NCI-H460 (cell line): ENCODE data around the gene ZNF236. TPM values are rescaled to one million over a fixed set of nuclear protein-coding genes. Genes with fewer than 3 reads are reported as not detected.
"Not testable (repeated sequence)": the region's sequence is repeated elsewhere in the genome, so short reads cannot be mapped to it uniquely, and the experiment has no call there.

Source experiments
- DNase-seq: peaks from one replicate; pipeline ENCODE4 v3.0.0-alpha.2; 2016; ENCODE audit warnings: low read depth; ENCODE audit errors: extremely low read depth
- total RNA-seq: library from RNA; depleted of rRNA; stranded (reverse); fragments of >200 nt; shearing (Covaris generic); gene quantifications from 2 replicates; pipeline ENCODE4 v1.2.3, GENCODE V29; 2014

The ZNF236 gene
- total RNA-seq, 1 experiment from 2014 or later, result 4.7 TPM

DNA sequence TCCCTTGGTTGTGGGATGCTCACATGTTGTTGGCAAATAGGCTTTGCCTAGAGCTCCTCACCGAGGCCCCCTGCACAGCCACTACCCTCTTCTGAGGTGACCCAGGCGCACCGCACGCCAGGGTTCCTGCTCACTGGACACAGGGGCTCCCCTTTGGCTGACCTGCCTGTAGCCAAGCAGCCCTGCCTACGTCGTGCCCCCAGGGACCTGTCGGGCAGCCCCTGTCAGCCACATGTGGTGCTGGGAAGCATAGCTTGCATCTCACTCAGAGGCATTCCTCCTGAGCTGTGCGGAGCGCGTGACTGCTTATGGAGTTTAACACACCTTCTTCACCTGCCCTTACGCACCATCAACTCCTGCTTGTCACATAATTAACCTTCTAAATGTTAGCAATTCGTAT lies 116.3 kb downstream of the ZNF236 start:
- DNase-seq, result no peak

DNA sequence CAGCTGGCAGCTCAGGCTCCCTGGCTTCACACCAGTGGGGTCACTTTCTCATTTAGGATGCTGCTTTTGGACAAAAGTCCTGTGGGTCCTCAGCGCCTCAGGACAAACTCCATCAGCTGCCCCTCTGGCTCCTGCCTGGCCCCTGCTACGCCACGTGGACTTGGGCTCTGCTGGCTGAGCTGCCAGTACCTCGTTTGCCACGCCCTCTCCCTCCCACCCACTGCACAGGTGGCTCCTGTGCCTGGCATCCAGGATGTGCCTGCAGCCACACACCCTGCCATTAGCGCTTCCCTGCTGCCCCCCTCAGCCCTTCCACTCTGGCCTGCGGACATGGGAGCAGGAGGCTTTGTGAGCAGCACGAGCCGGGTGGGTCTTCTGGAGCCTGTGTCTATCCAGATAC lies 118.9 kb downstream of the ZNF236 start:
- DNase-seq, result no peak

- no peak for DNase-seq
Measured at GRCh38 chr18:76943542-76944339, 121.4 kb downstream of the ZNF236 start.

DNA sequence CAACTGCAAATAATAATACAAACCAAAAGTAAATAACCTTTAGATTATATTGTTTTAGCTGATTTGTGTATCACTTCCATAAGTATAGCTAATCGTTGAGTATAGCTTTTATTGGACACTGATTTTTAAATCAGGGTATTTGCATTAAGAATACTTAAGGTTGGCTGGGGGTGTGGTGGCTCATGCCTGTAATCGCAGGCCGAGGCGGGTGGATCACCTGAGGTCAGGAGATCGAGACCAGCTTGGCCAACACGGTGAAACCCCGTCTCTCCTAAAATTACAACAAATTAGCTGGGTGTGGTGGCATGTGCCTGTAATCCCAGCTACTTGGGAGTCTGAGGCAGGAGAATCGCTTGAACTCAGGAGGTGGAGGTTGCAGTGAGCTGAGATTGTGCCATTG lies 122.0 kb downstream of the ZNF236 start:
- not testable (repeated sequence) for DNase-seq

DNA sequence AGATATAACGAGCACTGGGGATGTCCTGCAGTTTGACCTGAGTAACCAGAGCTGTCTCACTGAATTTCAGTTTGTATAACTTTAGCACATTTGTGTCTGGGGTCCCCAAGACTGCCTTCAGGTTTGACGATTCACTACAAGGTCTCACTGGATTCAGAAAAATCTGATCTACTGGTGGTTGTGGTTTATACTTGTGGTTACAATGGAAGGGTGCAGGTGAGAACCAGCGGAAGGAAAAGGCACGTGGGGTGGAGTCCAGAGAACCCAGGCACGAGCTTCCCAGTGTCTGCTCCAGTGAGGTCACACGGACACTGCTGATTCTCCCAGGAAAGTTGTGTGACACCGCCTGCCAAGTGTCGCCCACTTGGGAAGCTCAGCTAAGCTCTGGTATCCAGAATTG lies 126.0 kb downstream of the ZNF236 start:
- DNase-seq, result no peak

DNA sequence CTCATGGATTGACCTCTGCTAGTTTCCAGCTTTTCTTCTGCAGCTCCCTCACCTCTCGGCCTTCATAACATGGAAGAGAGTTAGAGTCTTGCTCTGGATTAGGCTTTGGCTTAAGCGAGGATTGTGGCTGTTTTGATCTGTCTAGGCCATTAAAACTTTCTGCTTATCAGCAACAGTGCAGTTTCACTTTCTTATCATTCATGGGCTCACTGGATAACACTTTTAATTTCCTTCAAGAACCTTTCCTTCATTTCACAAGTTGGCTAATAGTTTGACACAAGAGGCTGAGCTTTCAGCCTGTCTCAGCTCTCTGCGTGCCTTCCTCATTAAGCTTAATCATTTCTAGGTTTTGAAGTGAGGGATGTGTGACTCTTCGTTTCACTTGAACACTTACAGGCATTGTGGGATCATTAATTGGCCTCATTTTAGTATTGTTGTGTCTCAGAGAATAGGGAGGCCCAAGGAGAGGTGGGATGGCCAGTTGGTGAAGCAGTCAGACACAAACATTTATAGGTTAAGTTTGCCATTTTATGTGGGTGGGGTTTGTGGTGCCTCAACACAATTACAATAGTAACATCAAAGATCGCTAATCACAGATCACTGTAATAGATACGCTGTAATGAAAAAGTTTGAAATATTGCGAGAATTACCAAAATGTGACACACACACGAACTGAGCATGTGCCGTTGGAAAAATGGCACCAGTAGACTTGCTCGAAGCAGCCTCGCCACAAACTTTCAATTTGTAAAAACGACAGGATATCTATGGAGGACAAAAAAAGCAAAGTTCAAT lies 129.3 kb downstream of the ZNF236 start:
- no peak for DNase-seq

GRCh38 chr18:76952747-76953146 lies 130.4 kb downstream of the ZNF236 start:
- DNase-seq, result no peak

DNA sequence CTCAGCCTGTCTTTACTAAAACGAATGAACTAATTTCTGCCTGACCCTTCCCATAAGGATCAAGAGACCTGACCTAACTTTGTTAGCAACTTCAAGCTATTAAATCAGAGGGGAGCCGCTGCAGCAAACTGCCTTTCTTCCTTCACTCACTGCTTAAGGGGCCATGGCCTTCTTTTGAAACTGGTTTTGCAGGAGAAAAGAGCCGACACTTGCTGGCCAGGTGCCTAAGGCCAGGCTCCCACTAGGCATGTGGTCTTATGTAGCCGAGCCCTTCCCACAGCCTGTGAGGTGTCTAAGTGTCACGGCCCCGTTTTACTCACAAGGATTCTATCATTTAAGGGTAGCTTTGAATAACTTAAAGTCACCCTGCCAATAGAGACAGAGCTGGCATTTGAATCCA lies 130.8 kb downstream of the ZNF236 start:
- no peak for DNase-seq

GRCh38 chr18:76953583-76954233 lies 131.4 kb downstream of the ZNF236 start:
- DNase-seq, result no peak

DNA sequence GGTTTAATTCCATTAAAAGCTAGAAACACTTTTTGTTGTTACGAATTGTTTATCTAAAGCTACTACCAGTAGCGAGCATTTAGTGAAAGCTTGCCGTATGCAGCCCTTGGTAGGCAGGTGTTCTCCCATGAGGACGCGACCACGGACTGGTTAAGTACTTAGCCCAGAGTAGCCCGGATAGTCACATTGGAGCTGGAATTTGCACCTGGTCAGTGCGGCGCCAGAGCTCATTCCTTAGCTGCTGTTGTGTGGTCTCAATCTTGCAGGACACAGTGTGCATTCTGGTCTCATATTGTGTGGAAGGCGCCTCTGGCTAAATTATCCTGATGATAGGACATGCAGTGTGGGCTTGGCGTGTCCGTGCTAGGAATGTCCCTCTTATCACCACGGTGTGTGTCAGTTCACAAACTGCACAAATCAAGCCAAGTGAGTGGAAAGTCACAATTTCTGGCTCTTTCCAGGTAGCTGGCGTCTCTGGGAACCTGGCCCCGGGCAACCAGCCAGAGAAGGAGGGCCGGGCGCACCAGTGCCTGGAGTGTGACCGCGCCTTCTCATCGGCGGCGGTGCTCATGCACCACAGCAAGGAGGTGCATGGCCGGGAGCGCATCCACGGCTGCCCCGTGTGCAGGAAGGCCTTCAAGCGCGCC lies 133.3 kb downstream of the ZNF236 start:
- no peak for DNase-seq

DNA sequence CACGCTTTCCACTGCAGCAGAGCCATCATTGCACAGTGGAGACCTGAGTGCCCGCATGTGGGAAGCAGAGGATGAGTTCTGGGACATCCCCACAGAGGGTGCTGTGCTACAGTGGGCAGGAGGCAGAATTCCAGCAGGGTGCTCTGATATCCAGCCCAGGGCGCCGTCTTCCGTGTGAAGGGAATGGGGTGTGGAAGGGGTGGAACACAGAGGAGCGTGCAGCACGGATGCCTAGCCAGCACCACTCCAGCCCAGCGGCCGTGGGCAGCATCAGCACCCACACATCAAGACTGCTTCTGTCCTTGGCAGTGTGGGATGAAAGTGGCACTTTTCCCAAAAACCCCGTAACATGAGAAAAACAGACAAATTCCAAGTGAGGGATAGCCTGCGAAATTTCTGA lies 134.3 kb downstream of the ZNF236 start:
- no peak for DNase-seq

DNA sequence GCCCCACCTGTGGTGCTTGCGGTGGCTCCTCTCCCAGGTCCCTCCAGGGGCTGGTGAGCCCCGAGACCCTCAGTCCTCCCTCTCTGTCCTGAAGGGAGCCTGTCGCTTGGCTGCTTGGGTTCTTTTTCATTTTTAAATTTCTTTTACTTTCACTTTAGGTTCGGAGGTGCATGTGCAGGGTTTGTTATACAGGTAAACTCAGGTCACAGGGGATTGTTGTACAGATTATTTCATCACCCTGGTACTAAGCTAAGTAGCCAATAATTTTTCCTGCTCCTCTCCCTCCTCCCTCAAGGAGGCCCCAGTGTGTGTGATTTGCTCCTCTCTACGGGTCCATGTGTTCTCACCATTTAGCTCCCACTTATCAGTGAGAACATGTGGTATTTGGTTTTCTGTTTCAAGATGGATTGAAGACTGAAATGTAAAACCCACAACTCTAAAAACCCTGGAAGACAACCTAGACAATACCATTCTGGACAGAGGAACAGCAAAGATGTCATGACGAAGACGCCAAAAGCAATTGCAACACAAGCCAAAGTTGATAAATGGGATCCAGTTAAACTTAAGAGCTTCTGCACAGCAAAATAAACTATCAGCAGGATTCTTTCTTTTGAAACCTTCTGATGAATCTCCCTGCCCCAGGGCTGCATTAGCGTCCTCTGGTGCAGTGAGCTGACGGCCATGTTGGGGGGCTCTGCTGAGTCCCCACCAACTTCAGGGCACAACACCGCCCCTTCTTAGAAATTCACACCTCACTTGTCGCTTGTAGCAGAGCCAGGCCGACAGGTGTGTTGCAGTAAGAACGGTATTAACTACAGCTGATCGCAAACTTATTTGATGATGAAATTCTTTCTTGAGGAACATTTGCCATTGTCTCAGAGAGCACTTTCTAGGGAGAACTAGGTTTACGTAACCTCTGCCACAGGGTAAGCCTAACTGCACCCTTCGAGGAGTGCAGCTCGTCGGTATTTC lies 135.3 kb downstream of the ZNF236 start:
- no peak for DNase-seq

DNA sequence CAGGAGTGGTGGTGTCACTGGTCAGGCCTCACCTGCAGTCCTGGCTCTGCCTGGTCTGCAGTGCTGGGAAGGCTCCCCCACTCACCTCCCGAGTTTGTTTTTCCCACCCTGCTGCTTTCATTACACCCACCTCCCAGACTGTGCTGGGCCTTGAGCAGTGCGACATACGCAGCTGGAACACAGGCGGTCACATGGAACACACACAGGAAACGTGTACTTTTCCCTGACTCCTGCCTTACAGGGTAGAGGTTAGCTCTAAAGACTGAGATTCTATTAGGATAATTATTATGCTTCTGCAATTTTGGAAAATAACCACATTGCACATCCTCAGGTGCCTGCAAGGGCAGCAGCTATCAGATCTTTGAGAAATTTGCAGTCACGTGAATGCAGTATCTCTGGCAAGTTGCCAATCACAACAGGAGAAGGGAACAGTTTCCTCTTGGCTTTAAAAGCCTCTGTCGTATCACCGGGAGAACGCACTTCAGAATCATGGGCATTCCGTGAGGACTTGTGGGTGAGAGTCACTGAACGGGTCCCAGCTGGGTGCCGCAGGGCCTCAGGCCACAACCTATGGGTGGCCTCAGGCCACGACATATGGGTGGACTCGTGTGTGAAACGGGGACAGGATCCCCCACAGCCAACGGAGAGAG lies 136.5 kb downstream of the ZNF236 start:
- no peak for DNase-seq

DNA sequence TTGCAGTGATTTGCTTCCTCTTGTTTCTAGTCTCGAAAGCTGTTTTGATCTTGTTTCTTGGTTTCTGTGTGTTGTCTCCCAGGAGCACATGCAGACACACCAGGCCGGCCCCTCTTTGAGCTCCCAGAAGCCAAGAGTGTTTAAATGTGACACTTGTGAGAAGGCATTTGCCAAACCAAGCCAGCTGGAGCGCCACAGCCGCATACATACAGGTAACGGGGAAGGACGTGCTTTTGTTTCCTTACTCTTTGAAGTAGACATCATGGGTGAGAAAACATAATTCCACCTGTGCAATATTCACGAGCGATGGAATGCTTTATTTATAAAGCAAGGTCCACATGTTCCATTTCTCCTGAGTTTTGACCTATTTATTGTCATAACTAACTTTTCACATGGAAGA lies 137.2 kb downstream of the ZNF236 start:
- DNase-seq, result no peak

DNA sequence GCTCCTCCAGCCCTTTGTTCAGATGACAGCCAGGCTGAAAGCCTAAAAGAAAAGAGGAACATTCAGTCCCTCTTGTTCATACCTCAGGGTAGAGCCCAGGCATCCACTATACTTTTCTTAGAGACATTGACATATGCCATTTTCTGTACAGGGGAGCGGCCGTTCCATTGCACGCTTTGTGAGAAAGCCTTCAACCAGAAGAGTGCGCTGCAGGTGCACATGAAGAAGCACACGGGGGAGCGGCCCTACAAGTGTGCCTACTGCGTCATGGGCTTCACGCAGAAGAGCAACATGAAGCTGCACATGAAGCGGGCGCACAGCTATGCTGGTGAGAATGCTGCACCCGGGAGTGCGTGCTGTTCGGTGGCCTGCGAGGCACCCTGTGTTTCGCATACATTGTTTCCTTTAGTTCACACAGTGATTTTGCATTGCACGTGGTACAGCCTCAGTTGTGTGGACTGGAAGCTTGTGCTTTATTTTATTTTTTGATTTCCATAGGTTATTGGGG lies 138.2 kb downstream of the ZNF236 start:
- DNase-seq, result no peak

DNA sequence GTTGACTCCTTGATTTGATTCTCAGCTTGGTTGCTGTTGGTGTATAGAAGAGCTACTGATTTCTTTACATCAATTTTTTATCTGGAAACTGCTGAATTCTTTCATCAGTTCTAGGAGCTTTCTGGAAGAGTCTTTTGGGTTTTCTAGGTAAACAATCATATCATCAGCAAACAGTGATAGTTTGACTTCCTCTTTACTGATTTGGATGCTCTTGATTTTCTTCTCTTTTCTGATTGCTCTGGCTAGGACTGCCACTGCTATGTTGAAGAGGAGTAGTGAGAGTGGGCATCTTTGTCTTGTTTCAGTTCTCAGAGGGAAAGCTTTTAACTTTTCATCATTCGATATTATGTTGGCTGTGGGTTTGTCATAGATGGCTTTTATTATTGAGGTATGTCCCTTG lies 140.5 kb downstream of the ZNF236 start:
- no peak for DNase-seq

DNA sequence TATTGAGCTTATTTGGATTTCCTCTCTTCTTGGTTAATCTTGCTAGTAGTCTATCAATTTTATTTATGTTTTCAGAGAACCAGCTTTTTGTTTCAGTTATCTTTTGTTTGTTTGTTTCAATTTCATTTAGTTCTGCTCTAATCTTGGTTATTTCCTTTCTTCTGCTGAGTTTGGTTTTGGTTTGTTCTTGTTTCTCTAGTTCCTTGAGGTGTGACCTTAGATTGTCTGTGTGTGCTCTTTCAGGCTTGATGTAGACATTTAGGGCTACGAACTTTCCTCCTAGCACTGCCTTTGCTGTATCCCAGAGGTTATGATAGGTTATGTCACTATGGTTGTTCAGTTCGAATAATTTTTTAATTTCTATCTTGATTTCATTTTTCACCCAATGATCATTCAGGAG lies 141.6 kb downstream of the ZNF236 start:
- DNase-seq, result no peak

GRCh38 chr18:76965555-76966151 lies 143.3 kb downstream of the ZNF236 start:
- DNase-seq, result not testable (repeated sequence)

DNA sequence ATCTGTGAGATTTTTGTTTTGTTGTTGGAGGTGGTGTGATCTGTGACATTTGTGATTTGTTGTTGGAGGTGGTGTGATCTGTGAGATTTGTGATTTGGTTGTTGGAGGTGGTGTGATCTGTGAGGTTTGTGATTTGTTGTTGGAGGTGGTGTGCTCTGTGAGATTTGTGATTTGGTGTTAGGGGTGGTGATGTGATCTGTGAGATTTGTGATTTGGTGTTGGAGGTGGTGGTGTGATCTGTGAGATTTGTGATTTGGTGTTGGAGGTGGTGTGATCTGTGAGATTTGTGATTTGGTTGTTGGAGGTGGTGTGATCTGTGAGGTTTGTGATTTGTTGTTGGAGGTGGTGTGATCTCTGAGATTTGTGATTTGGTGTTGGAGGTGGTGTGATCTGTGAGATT lies 144.9 kb downstream of the ZNF236 start:
- not testable (repeated sequence) for DNase-seq
